GM19238 (cell line): Measurements from ENCODE around the gene RAB3IL1.

Experiments
- DNase-seq: peaks from one replicate; pipeline ENCODE4 v3.0.0; 2011; ENCODE audit warnings: low spot score; ENCODE audit not compliant: insufficient read length

Gene RAB3IL1

GRCh38 chr11:61868571-61869428 is 48.6 kb downstream of the RAB3IL1 start:
- DNase-seq: no peak

- DNase-seq: no peak
These were observed 50.4 kb downstream of the RAB3IL1 start for GRCh38 chr11:61866958-61867343.

- DNase-seq: no peak
These were observed 51.0 kb downstream of the RAB3IL1 start for GRCh38 chr11:61866231-61866957.

GRCh38 chr11:61864814-61865775 is 52.3 kb downstream of the RAB3IL1 start:
- DNase-seq: no peak

- no peak for DNase-seq
These were observed 53.8 kb downstream of the RAB3IL1 start for GRCh38 chr11:61863548-61864081.

- no peak for DNase-seq
These were observed 54.4 kb downstream of the RAB3IL1 start for GRCh38 chr11:61862714-61863547.

- DNase-seq: no peak
These were observed 55.7 kb downstream of the RAB3IL1 start for GRCh38 chr11:61861634-61862033.

- no peak for DNase-seq
These were observed 57.1 kb downstream of the RAB3IL1 start for GRCh38 chr11:61860054-61860903.

- no peak for DNase-seq
These were observed 61.3 kb downstream of the RAB3IL1 start for GRCh38 chr11:61855939-61856680.

- no peak for DNase-seq
These were observed 62.2 kb downstream of the RAB3IL1 start for GRCh38 chr11:61854966-61855714.

GRCh38 chr11:61854206-61854895 is 63.0 kb downstream of the RAB3IL1 start:
- no peak for DNase-seq

GRCh38 chr11:61853698-61854169 is 63.6 kb downstream of the RAB3IL1 start:
- DNase-seq: no peak

GRCh38 chr11:61851900-61852295 is 65.5 kb downstream of the RAB3IL1 start:
- no peak for DNase-seq

GRCh38 chr11:61851113-61851899 is 66.1 kb downstream of the RAB3IL1 start:
- no peak for DNase-seq

GRCh38 chr11:61850687-61851086 is 66.7 kb downstream of the RAB3IL1 start:
- DNase-seq: no peak

GRCh38 chr11:61848631-61849030 is 68.7 kb downstream of the RAB3IL1 start:
- DNase-seq: no peak
